H9 (cell line): ENCODE data around the gene DNASE1L2. TPM values are rescaled to one million over a fixed set of nuclear protein-coding genes. Genes with fewer than 3 reads are reported as not detected.

Experiments used
- DNase-seq: peaks from one replicate; pipeline ENCODE4 v3.0.0-alpha.2; 2017
- H2AFZ ChIP-seq: one replicate; pipeline ENCODE4 v1.6.1; 2013; ENCODE audit warnings: mild to moderate bottlenecking, low read length, control low read depth, moderate library complexity
- H2AK5ac ChIP-seq: 2 replicates; pipeline ENCODE4 v1.6.1; 2013; ENCODE audit warnings: low read length, control low read depth, mixed read lengths; ENCODE audit not compliant: insufficient read length
- H2BK120ac ChIP-seq: one replicate; pipeline ENCODE4 v1.6.1; 2013; ENCODE audit warnings: low read depth, mild to moderate bottlenecking, low read length, control low read depth, inconsistent platforms; ENCODE audit not compliant: poor library complexity, severe bottlenecking
- H2BK12ac ChIP-seq: 2 replicates; pipeline ENCODE4 v1.6.1; 2013; ENCODE audit warnings: low read length, control low read depth, mixed read lengths, low read depth; ENCODE audit not compliant: insufficient read length
- H2BK15ac ChIP-seq: 2 replicates; pipeline ENCODE4 v1.6.1; 2013; ENCODE audit warnings: low read depth, low read length, control low read depth
- H2BK20ac ChIP-seq: one replicate; pipeline ENCODE4 v1.6.1; 2013; ENCODE audit warnings: low read depth, mild to moderate bottlenecking, low read length, control low read depth, inconsistent platforms; ENCODE audit not compliant: poor library complexity, severe bottlenecking
- H2BK5ac ChIP-seq: 2 replicates; pipeline ENCODE4 v1.6.1; 2013; ENCODE audit warnings: low read length, control low read depth, mixed read lengths; ENCODE audit not compliant: insufficient read length
- H3K14ac ChIP-seq: 2 replicates; pipeline ENCODE4 v1.6.1; 2013; ENCODE audit warnings: low read length, control low read depth; ENCODE audit not compliant: insufficient read depth
- H3K18ac ChIP-seq: 2 replicates; pipeline ENCODE4 v1.6.1; 2013; ENCODE audit warnings: low read depth, mild to moderate bottlenecking, mixed read lengths, low read length, control low read depth; ENCODE audit not compliant: insufficient read length
- H3K23ac ChIP-seq: 2 replicates; pipeline ENCODE4 v1.6.1; 2013; ENCODE audit warnings: low read length, control low read depth, mixed read lengths, low read depth; ENCODE audit not compliant: insufficient read length
- H3K23me2 ChIP-seq: 2 replicates; pipeline ENCODE4 v1.6.1; 2013; ENCODE audit warnings: low read depth, mild to moderate bottlenecking, mixed read lengths, low read length, control low read depth; ENCODE audit not compliant: insufficient read length, poor library complexity, severe bottlenecking
- H3K27ac ChIP-seq: 2 replicates; pipeline ENCODE4 v1.5.1; 2013; ENCODE audit warnings: low read length, control low read depth, mixed read lengths, low read depth; ENCODE audit not compliant: insufficient read length
- H3K27me3 ChIP-seq: 2 replicates; pipeline ENCODE4 v1.6.1; 2013; ENCODE audit warnings: low read length, control low read depth, inconsistent platforms; ENCODE audit not compliant: insufficient read depth
- H3K4ac ChIP-seq: 2 replicates; pipeline ENCODE4 v1.6.1; 2013; ENCODE audit warnings: low read depth, mild to moderate bottlenecking, control low read depth, inconsistent platforms, low read length, moderate library complexity
- H3K4me1 ChIP-seq: 2 replicates; pipeline ENCODE4 v1.6.1; 2013; ENCODE audit warnings: low read length, control low read depth, inconsistent platforms; ENCODE audit not compliant: insufficient read depth
- H3K4me2 ChIP-seq: 2 replicates; pipeline ENCODE4 v1.6.1; 2013; ENCODE audit warnings: low read length, control low read depth, mixed read lengths; ENCODE audit not compliant: insufficient read length, insufficient read depth
- H3K56ac ChIP-seq: 2 replicates; pipeline ENCODE4 v1.6.1; 2013; ENCODE audit warnings: low read depth, mild to moderate bottlenecking, mixed read lengths, low read length, control low read depth; ENCODE audit not compliant: insufficient read length
- H3K79me1 ChIP-seq: 2 replicates; pipeline ENCODE4 v1.6.1; 2013; ENCODE audit warnings: low read depth, mild to moderate bottlenecking, moderate library complexity, low read length, control low read depth, inconsistent platforms; ENCODE audit not compliant: insufficient read depth, poor library complexity, severe bottlenecking
- H3K79me2 ChIP-seq: 2 replicates; pipeline ENCODE4 v1.6.1; 2013; ENCODE audit warnings: low read length, control low read depth, inconsistent platforms; ENCODE audit not compliant: insufficient read depth
- H3K9ac ChIP-seq: 2 replicates; pipeline ENCODE4 v1.6.1; 2013; ENCODE audit warnings: low read length, control low read depth, mixed read lengths; ENCODE audit not compliant: insufficient read length; ENCODE audit errors: extremely low read depth
- H3K9me3 ChIP-seq: one replicate; pipeline ENCODE4 v1.6.1; 2013; ENCODE audit warnings: low read depth, low read length, inconsistent platforms; ENCODE audit not compliant: control insufficient read depth
- H3T11ph ChIP-seq: one replicate; pipeline ENCODE4 v1.6.1; 2013; ENCODE audit warnings: mild to moderate bottlenecking, low read length, control low read depth, inconsistent platforms
- H4K20me1 ChIP-seq: one replicate; pipeline ENCODE4 v1.6.1; 2013; ENCODE audit not compliant: control insufficient read depth, insufficient read length, insufficient read depth
- H4K5ac ChIP-seq: 2 replicates; pipeline ENCODE4 v1.6.1; 2013; ENCODE audit warnings: low read depth, mild to moderate bottlenecking, mixed read lengths, low read length, control low read depth; ENCODE audit not compliant: insufficient read length
- H4K8ac ChIP-seq: replicated peaks from 2 replicates; pipeline ENCODE4 v1.6.1; 2013; ENCODE audit warnings: low read length, control low read depth, mixed read lengths, low read depth; ENCODE audit not compliant: insufficient read length
- H4K91ac ChIP-seq: 2 replicates; pipeline ENCODE4 v1.6.1; 2013; ENCODE audit warnings: low read depth, mild to moderate bottlenecking, moderate library complexity, mixed read lengths, low read length, control low read depth; ENCODE audit not compliant: insufficient read length
- H3K27ac Mint-ChIP-seq, 3 experiments: 2 replicates in 2 of 3; 3 replicates in 1 of 3; pipeline ENCODE4 v1.8.0; 2020 to 2021; ENCODE audit warnings: mixed read lengths in 3 of 3, mild to moderate bottlenecking in 1 of 3, moderate library complexity in 1 of 3
- H3K27me3 Mint-ChIP-seq: 2 replicates; pipeline ENCODE4 v1.8.0; 2021; ENCODE audit warnings: low read depth, mild to moderate bottlenecking, moderate library complexity, mixed read lengths
- H3K36me3 Mint-ChIP-seq, 3 experiments: 2 replicates in 2 of 3; 3 replicates in 1 of 3; pipeline ENCODE4 v1.8.0; 2020 to 2021; ENCODE audit warnings: low read depth in 3 of 3, mixed read lengths in 3 of 3; ENCODE audit not compliant: insufficient read depth in 1 of 3
- H3K4me1 Mint-ChIP-seq, 2 experiments: 2 replicates each; pipeline ENCODE4 v1.8.0; 2020; ENCODE audit warnings: mixed read lengths in 2 of 2
- H3K4me3 Mint-ChIP-seq, 2 experiments: 2 replicates in 1 of 2; 3 replicates in 1 of 2; pipeline ENCODE4 v1.8.0; 2020 to 2021; ENCODE audit warnings: mild to moderate bottlenecking in 2 of 2, mixed read lengths in 2 of 2, moderate library complexity in 1 of 2
- H3K9me3 Mint-ChIP-seq, 2 experiments: 2 replicates in 1 of 2; 3 replicates in 1 of 2; pipeline ENCODE4 v1.8.0; 2020; ENCODE audit warnings: mild to moderate bottlenecking in 2 of 2, mixed read lengths in 2 of 2, moderate library complexity in 1 of 2
- CTCF ChIP-seq: fragments of 200-600 bp; sonication (generic); conservative IDR thresholded peaks from 3 replicates; pipeline ENCODE4 v1.8.0; 2021; ENCODE audit warnings: antibody characterized with exemption, mild to moderate bottlenecking
- whole genome bisulfite sequencing: extraction: QIAGEN DNeasy Blood & Tissue Kit; methylation state at CpG from one replicate; pipeline ENCODE4 v1.1.7; 2013; ENCODE audit warnings: missing lambda C conversion rate, low lambda C conversion rate, mixed read lengths; ENCODE audit not compliant: insufficient read length; ENCODE audit errors: extremely low coverage; 5-methylcytosine and 5-hydroxymethylcytosine counted together
- total RNA-seq: library from RNA; stranded (reverse); gene quantifications from 2 replicates; pipeline ENCODE4 v1.2.1, GENCODE V29; 2021

The DNASE1L2 gene
- total RNA-seq, 1 experiment from 2014 or later, result 2.5 TPM

GRCh38 chr16:2270588-2271470, 34.6 kb downstream of the DNASE1L2 start:
- Histone ChIP-seq H3K27ac (no peak overlapping the region), H2BK12ac (no peak overlapping the region), H2AFZ (no peak overlapping the region), H2BK120ac (no peak overlapping the region), H3K9ac (no peak overlapping the region), H2BK20ac (no peak overlapping the region), H3K27me3 (no peaks in the 10 kb centered on the region), H4K8ac (no peak overlapping the region), H3K18ac (no peak overlapping the region), H3T11ph (no peak overlapping the region), H3K56ac (no peak overlapping the region), H4K20me1 (no peaks in the 10 kb centered on the region), H3K79me2 (peaks cover 15% of the 10 kb centered on the region), H2BK15ac (no peak overlapping the region), H3K23me2 (no peaks in the 10 kb centered on the region), H3K14ac (no peak overlapping the region), H3K4me1 (peaks cover 2% of the 10 kb centered on the region; the same call in 1 of the 2 replicates), H4K91ac (no peak overlapping the region), H4K5ac (no peak overlapping the region), H2AK5ac (no peak overlapping the region), H3K4me2 (no peak overlapping the region), H3K9me3 (no peaks in the 10 kb centered on the region), H3K4ac (no peak overlapping the region), H3K23ac (no peak overlapping the region), H3K79me1 (no peaks in the 10 kb centered on the region), H2BK5ac (no peak overlapping the region)
- peak overlapping the region in 1 of 3 experiments; percentile 34; a peak in 1 of 7 replicates for H3K27ac Mint-ChIP-seq
- H3K27me3 Mint-ChIP-seq, result peaks cover 4% of the 10 kb centered on the region; the same call in 1 of the 2 replicates
- no peak overlapping the region; a peak in 1 of 5 replicates for H3K4me3 Mint-ChIP-seq
- no peak for DNase-seq
- H3K9me3 Mint-ChIP-seq, result no peaks in the 10 kb centered on the region
- no CpG with 5 or more reads among the region's 15 CpGs for WGBS
- peaks cover 7 to 17% (median 14%) of the 10 kb centered on the region in 3 experiments; a peak in 6 of 7 replicates for H3K36me3 Mint-ChIP-seq
- peaks cover 14 to 18% of the 10 kb centered on the region in 2 experiments for H3K4me1 Mint-ChIP-seq
- no peak for TF ChIP-seq CTCF
